HG03196 (cell line): ENCODE results near the gene ZNF524.

Source experiments
- ATAC-seq: cut with Tn5 transposase; IDR thresholded peaks from one replicate; pipeline ENCODE4 v1.9.1; 2021; ENCODE audit not compliant: unreplicated experiment

ZNF524 gene

DNA sequence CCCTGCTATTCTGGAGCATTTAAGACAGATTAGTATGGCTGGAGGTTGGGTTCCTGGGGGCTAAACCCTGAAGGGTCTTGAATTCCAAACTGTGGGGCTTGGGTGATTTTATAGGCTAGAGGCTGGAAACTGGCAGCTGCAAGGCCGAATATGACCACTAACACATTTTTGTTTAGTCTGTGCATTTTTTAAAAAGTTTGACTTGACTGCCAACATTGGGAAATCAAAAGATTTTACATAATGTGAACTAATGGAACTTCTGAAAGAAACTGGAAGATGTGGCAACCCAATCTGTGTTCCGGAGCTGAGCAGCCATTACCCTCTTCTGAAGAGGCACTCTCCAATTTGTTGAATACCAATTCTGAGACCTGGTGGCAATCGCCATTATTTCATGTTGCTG is 19.2 kb downstream of the ZNF524 start:
- no peak for ATAC-seq

DNA sequence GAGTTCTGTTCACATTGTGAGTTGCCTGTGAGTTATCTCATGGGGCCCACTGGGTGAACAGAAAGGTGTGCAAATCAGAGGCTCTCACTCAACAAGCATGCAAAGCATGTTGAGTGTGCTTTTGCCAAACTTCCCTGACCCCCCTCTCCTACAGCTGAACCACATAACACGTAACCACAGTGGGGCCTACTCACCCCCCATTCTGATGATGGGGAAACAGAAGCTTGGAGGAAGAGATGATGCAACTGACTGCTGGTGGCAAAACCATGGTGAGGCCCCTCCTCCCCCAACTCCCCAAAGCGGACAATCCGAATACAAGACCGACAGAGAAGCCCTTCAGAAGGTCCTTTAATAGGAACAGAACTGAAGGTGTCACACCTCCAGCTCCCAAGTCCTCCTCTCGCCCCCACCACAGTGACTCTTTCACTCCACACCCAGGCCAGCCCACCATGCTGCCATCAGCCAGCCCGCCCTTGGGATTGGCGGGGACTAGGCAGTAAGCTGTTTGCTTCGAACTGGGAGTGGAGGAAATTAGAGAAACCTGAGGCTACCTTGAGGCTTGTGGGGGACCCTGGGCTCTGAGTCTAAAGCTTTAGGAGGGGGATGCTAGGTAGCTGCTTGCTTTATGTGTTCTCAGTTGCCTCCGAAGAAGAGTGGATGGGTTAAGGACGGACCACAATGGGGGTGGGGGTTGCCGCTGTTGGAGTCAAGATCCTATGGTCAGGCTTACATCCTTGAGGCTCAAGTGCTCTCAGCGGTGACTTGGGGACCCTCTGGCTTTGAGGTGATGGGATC is 20.5 kb downstream of the ZNF524 start:
- no peak for ATAC-seq

DNA sequence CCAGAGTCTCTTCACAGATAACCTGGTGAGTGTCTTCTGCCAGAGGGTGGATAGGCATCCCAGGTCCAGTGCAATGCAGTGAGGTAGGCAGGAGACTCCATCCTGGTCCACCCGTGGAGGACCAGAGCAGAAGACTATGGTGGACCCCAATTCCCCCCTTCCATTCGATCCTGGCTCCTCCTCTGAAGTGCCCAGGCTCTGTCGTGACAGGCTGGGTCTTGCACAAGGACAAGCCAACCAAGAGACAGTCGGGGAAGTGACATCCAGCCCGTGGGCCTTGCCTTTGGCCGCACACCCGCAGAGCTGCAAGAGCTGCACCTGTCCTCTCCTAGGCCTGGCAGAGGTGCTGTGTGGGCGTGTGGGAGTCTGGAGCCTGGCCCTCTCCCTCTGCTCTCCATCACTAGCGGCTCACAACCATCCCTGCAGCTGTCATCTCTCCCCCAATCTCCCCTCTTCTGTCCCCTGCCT is 21.2 kb downstream of the ZNF524 start:
- no peak for ATAC-seq

DNA sequence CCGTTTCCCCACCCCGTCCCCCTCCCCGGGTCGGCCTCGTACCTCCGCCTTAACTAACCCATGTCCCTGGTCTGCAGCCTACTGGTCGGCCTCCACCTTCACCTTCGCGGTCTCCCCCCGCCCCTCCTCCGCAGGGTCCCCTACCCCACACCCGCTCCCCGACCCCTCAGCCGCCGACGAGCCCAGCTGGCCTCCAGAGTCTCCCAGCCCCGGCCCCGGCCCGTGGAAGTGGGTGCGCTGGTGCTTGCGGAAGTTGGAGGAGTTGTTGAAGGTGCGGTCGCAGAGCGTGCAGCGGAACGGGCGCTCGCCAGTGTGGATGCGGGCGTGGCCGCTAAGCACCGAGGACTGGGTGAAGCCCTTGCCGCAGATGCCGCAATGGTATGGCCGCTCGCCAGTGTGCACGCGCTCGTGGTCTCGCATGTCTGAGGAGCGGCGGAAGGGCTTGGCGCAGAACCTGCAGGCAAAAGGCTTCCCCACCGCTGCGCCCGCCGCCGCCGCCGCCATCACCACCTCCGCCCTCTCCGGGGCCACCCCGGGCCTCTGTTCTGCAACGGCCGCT is 21.7 kb downstream of the ZNF524 start:
- no peak for ATAC-seq

DNA sequence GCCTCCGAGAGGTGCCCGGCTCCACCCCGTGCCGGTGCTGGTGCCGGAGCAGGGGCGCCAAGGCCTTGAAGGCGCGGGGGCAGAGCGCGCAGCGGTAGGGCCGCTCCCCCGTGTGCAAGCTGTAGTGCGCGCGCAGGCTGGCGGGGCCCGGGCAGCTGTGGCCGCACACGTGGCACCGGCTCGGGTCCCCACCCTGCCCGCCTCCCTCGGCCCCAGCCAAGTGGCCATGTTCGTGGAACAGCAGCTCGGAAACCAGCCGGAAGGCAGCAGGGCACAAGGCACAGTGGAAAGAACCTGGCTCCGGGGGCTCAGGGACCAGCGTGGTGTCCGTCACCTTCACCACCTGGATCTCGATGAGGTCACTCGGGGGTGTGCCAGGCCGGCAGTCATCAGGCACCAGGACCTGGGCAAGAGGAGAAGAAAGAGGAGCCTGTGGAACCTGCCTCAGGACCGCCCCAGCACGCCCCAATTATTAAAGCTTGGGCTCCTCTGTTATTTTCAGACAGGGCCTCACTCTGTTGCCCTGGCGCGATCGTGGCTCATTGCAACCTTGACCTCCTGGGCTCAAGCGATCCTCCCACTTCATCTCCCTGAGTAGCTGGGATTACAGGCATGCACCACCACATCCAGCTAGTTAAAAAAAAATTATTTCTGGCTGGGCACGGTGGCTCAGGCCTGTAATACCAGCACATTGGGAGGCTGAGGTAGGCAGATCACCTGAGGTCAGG is 22.3 kb downstream of the ZNF524 start:
- ATAC-seq, result no peak

DNA sequence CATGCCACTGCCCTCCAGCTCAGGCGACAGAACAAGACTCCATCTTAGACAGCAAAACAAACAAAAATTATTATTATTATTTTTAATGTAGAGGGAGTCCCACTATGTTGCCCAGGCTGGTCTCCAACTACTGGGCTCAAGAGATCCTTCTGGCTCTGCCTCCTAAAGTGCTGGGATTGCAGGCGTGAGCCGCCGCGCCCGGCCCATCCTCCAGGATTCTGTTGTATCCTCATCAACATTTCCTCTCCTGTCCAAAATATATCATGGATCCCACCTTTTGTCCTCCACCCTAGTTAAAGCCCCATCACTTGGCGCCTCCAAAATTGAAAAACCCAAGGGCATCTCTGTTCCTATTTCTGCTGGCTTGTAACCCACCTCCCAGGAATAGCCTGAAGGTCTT is 23.0 kb downstream of the ZNF524 start:
- ATAC-seq, result no peak

DNA sequence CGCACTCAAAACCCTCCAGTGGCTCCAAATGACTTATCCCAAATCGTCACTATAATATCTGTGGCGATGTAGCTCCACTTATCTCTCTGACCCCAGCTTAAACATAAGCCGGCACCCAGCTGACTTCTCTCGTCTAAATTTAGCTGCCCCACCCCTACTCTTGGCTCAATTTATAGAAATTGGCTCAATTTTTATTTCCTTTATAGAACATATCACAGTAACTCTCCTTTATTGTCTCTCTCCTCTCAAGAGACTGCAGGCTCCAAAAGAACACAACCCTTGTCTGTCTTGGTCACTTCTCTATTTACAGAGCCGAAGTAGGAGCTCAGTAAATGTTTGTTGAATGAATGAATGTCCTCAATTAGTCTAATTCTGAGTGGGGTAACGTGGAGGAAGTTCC is 23.5 kb downstream of the ZNF524 start:
- no peak for ATAC-seq

DNA sequence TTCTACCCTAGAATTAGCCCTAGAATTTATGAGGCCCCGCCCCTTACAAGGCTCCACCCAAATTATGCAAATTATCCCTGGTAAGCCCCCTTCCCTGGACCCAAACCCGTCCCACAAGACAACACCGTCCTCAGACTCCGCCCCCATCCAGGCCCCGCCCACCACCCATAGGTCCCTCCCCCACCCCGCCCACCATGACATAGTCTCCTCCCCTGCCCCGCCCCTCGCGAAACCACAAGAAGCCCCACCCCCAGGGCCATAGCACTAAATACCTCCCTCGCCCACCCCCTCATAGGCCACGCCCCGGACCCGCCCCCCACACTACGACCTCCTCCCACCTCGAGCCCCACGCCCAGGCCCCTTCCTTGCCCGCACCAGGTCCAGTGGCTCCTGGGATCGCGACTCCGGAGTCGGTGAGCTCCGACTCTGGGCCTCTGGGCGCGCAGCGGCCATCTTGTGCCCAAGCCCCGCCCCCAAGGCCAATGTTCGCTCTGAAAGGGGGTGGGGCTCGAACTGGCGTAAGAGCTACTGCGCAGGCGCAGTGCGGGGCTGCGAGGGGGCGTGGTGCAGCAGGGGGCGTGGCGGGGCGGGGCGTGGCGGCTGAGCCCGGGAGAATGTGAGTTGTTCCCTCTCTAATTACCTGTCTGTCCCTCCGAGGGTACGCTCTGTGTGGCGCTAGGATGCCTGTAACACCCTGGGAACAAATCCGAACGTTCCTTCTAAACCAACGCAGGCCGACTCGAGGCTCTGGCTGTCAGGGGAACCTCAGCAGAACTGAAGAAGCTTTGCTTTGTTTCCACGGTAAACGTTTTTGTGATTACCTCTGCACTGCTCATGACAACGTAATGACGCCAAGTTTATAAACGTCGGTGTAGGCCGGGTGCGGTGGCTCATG is 24.3 kb downstream of the ZNF524 start, which contains the start of gene ZNF784:
ZNF784 (minus strand) TSS at position 458 of the 895 bp plus-strand sequence; CDS start at position 453, 5 bp downstream.
- no peak for ATAC-seq

DNA sequence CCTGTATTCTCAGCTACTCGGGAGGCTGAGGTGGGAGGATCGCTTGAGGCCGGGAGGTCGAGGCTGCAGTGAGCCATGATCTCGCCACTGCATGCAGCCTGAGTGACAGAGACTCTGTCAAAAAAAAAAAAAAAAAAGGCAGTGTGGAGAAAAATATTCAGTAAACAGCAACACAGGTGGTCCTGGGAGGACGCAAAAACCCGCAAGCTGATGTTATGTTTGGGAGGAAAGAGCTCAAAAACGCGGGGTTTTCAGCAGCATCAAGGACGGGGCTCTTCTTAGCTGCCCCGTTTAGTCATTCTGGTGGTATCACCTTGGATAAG is 24.9 kb downstream of the ZNF524 start:
- no peak for ATAC-seq

DNA sequence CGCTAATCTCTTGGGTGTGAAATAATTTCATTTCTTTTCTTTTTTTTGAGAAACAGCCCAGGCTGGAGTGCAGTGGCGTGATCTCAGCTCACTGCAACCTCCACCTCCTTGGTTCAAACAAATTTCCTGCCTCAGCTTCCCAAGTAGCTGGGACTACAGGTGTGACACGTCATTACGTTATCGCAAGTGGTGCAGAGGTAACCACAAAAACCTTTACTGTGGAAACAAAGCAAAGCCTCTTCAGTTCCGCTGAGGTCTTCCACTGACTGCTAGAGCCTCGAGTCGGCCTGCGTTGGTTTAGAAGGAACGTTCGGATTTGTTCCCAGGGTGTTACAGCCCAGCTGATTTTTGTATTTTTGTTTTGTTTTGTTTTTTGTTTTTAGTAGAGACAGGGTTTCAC is 26.3 kb downstream of the ZNF524 start:
- no peak for ATAC-seq

DNA sequence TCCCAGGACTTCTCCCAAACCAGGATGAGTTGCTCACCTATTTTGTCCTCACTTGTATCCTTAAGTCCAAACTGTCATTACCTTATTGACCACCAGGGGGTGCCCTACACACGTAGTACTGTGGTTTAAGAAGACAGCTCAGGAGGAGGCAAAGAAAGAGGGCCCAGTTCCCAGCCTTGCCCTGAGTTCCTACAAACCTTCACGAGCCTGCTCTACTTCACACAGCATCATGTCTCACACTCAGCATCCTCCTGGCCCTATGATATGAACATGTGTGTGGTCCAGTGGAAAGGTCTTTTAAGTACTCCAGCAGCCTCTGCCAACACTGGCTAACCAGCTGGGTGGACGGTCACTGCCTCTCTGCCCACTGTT is 32.4 kb downstream of the ZNF524 start:
- ATAC-seq, result no peak

DNA sequence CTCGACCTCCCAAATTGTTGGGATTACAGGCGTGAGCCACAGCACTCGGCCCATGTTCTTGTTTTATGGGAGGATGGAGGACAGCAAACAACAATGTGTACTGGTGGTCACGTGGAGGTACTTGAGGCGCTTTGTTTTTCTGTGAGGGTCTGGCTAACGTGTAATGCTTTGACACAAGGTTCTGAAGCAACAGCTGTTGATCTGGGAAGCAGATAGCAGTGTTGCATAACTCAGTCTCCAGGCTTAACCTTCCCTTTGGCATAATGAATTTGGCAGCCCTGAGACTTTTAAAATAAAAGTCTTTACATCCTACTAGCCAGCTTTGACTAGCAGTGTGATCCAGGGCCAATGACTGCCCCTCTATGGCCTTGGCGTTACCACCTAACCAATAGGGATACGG is 33.8 kb downstream of the ZNF524 start:
- ATAC-seq, result no peak

DNA sequence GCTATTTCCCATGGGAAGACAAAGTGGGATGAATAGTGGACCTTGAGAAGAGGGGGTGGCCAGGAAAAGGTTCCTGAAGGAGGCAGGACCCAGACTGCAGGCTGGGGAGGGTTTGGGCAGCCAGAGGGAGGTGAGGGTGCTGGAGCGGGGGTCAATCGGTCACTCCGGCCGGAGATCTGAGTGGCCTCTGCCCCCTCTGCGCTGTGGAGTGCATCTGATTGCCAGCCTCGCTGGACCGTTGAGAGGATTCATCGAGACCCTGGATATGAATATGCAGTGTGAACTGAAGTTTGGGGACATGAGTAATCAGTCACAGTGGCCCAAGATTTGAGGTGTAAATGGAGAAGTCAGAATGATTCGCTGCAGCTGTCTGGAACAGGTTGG is 35.2 kb downstream of the ZNF524 start:
- ATAC-seq, result no peak

DNA sequence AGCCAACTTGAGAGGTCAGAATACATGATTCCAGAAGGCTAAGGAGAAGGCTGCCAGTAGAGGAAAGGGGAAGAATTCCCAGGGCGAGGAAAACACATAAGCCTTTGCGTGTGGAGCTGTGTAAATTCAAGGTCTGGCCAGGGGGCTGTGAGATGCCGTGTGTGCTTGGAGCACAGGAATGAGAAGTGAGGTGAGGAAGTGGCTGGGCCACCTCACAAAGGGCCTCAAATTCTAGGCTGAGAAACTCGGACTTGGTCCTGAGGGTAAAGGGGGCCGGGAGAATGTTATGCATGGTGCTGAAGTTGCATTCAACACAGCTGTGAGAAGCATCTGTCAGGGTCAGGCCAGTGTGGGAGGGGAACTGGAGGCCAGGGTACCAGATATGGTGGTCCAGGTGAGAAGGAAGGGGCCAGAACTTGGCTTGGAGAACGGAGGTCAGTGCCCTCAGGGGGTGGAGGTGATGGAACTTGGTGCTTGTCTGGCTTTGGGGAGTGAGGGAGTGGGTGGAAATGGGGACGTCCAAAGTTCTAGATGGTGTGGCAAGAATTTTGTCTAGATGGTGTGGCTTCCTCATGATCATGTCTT is 35.9 kb downstream of the ZNF524 start:
- ATAC-seq, result no peak

DNA sequence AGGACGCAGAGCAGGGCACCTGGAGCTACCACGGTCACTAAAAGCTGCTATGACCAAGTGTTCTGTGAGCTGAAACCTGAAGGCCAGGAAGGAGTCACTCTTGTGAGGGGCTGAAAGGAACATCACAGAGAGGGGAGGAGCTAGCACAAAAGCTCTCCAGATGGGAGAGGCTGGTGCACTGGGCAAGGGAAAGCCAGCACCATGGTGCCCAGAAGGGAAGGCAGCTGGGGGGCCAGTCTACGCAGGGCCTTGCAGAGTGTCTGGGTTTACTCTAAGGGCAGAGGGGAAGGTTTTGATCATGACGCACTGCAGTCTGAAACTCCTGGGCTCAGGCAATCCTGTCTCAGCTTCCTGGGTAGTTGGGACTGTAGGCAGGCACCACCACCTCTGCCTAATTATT is 36.6 kb downstream of the ZNF524 start:
- ATAC-seq, result no peak

DNA sequence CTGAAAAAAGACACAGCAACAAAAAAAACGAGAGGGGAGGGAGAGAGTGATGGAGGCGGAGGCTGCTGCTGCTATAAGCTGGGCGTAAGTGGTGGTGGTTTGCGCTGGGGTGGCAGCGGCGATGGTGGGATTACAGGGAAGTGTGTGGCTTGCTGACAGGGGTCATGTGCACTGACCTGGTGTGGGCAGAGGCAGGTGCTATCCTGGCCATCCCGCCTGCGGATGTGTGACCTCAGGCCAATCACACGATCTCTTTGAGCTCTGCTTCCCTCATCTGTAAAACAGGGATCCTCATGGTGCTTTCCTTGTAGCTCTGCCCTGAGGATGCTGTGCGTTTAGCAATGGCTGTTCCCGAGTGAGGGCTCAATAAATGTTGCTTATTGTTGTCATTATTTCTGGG is 37.4 kb downstream of the ZNF524 start:
- no peak for ATAC-seq

DNA sequence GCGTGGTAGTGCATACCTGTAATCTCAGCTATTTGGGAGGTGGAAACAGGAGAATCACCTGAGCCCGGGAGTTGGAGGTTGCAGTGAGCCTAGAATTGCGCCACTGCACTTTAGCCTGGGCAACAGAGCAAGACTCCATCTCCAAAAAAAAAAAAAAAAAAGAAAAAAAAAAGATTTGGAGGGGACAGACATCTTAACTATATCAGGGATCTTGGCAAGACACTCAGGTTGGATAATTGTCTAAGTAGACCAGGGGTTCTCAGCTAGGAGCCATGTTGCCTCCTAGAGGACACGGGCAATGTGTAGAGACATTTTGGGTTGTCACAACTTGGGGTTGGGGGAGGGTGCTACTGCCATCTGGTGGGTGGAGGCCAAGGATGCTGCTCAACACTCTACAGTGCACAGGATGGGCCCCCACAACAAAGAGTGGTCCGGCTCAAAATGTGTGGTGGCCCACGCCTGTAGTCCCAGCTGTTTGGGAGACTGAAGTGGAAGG is 38.8 kb downstream of the ZNF524 start:
- no peak for ATAC-seq

DNA sequence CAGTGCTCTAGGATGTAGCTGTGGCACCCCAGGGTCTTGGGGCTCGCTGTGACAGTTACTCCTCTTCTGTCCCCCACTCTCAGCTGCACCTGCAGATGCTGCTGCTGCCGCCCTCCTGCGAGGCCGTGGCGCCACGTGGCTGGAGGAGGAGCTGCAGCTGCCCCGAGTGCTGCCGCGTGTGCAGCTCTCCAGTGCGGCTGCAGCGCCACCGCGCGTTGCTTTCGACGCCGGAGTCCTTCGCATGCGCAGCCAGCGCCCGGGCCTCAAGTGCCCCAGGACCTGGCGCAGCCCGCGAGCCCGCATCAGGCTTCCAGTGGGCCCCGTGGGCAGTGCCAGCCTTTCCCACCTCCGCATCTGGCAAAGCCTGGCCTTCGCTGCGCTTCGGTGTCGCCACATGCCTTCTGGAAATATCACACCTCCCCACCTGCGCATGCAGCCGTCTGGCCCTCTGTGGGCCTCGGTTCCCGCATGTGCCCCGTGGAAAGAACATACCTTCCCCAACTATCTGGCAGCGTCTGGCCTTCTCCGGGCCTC is 40.0 kb downstream of the ZNF524 start:
- ATAC-seq, result no peak

DNA sequence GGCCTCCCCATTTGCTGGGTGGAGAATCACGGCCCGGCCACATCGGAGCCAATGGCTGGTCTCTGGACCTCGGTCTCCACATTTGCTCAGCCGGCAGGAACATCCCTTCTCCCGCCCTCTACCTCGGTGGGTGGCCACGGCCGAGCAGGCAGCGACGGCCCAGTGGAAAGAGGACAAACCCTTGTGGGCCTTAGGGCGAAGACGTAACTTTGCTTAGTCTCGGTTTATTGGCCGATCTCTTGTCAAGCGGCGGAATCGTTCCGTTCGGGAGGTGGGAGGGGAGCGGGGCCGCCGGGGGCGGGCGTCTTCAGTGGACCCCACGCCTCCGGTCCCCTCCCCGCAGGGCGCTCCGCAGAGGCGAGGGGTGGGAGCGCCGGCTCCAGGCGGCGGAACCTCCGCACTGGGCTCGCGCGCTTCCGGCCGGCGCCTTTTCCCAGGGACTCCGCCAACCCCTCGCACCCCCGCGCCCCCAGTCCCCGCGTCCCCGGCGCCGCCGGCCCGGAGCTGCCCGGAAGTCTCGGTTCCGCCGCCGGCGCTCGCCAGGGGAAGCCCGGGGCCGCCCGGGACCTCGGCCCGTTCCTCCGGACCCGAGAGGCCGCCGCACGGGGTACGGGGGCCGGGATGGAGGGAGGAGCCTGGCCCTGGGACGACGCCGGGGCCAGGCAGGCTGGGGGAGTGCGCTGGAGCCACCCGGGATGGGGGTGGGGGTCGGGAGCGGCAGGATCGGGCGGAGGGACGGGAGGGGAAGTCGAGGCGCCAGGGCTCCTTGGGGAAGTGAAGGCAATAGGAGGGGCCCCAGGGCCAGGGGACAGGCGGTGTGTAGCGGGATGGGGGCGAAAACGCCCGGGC is 40.7 kb downstream of the ZNF524 start, which contains the start of gene ZNF580:
ZNF580 (plus strand) TSS at position 426 of the 849 bp plus-strand sequence. CDS start 1,507 bp downstream, outside the sequence.
- no peak for ATAC-seq
